H7 (cell line): ENCODE results near the gene PSMA6. TPM values are rescaled to one million over a fixed set of nuclear protein-coding genes. Genes with fewer than 3 reads are reported as not detected.
"Not testable (repeated sequence)": the region's sequence is repeated elsewhere in the genome, so short reads cannot be mapped to it uniquely, and the experiment has no call there.

Experiments
- DNase-seq: peaks from one replicate; pipeline ENCODE4 v3.0.0; 2012
- H3K27me3 ChIP-seq: 2 replicates; pipeline ENCODE4 v1.6.0; 2011; ENCODE audit warnings: mild to moderate bottlenecking, low read length; ENCODE audit not compliant: control insufficient read depth, insufficient read depth
- H3K36me3 ChIP-seq: replicated peaks from 2 replicates; pipeline ENCODE4 v1.5.1; 2011; ENCODE audit warnings: low read length; ENCODE audit not compliant: control insufficient read depth, insufficient read depth
- H3K4me3 ChIP-seq: 2 replicates; pipeline ENCODE4 v1.5.1; 2011; ENCODE audit warnings: low read depth, mild to moderate bottlenecking, control low read depth, low read length, moderate library complexity; ENCODE audit not compliant: insufficient read depth
- total RNA-seq: library from RNA; depleted of rRNA; stranded (reverse); fragments of >200 nt; shearing (Covaris generic); gene quantifications from 2 replicates; pipeline ENCODE4 v1.2.3, GENCODE V29; 2014

The PSMA6 gene
- total RNA-seq, 1 experiment from 2014 or later = 232 TPM

- Histone ChIP-seq H3K27me3 (no peaks in the 10 kb centered on the region), H3K36me3 (no peaks in the 10 kb centered on the region), H3K4me3 (no peak overlapping the region)
- DNase-seq = peak; percentile 58
Measured at GRCh38 chr14:35352274-35353233, 60.4 kb downstream of the PSMA6 start.

GRCh38 chr14:35353409-35354172 is 61.4 kb downstream of the PSMA6 start:
- DNase-seq = no peak
- no peaks in the 10 kb centered on the region for H3K36me3 ChIP-seq
- H3K27me3 ChIP-seq = no peaks in the 10 kb centered on the region
- no peak overlapping the region for H3K4me3 ChIP-seq

GRCh38 chr14:35355235-35355634 is 63.1 kb downstream of the PSMA6 start:
- H3K36me3 ChIP-seq, DNase-seq, H3K4me3 ChIP-seq, H3K27me3 ChIP-seq: not testable (repeated sequence)

GRCh38 chr14:35355981-35356841 is 64.0 kb downstream of the PSMA6 start:
- Histone ChIP-seq H3K27me3 (no peaks in the 10 kb centered on the region), H3K36me3 (no peaks in the 10 kb centered on the region), H3K4me3 (no peak overlapping the region)
- no peak for DNase-seq

- not testable (repeated sequence) for H3K36me3 ChIP-seq, H3K4me3 ChIP-seq, DNase-seq, H3K27me3 ChIP-seq
Measured at GRCh38 chr14:35359655-35360054, 67.5 kb downstream of the PSMA6 start.

GRCh38 chr14:35361141-35361480 is 68.9 kb downstream of the PSMA6 start:
- DNase-seq = peak; percentile 15
- no peaks in the 10 kb centered on the region for H3K36me3 ChIP-seq
- H3K4me3 ChIP-seq = no peak overlapping the region
- H3K27me3 ChIP-seq = no peaks in the 10 kb centered on the region

GRCh38 chr14:35362450-35362849 is 70.3 kb downstream of the PSMA6 start:
- no peak for DNase-seq
- Histone ChIP-seq H3K4me3 (no peak overlapping the region), H3K36me3 (no peaks in the 10 kb centered on the region), H3K27me3 (no peaks in the 10 kb centered on the region)

GRCh38 chr14:35362911-35363374 is 70.8 kb downstream of the PSMA6 start:
- Histone ChIP-seq H3K27me3 (no peaks in the 10 kb centered on the region), H3K4me3 (no peak overlapping the region), H3K36me3 (no peaks in the 10 kb centered on the region)
- DNase-seq = peak; percentile 4

- Histone ChIP-seq H3K4me3 (no peak overlapping the region), H3K36me3 (no peaks in the 10 kb centered on the region), H3K27me3 (no peaks in the 10 kb centered on the region)
- peak; percentile 15 for DNase-seq
Measured at GRCh38 chr14:35365130-35366055, 73.2 kb downstream of the PSMA6 start.

- DNase-seq = peak; percentile 19
- H3K36me3 ChIP-seq = no peaks in the 10 kb centered on the region
- H3K27me3 ChIP-seq = no peaks in the 10 kb centered on the region
- H3K4me3 ChIP-seq = no peak overlapping the region
Measured at GRCh38 chr14:35366056-35366451, 73.9 kb downstream of the PSMA6 start.

GRCh38 chr14:35366521-35366976 is 74.4 kb downstream of the PSMA6 start:
- H3K27me3 ChIP-seq = no peaks in the 10 kb centered on the region
- no peaks in the 10 kb centered on the region for H3K36me3 ChIP-seq
- peak; percentile 23 for DNase-seq
- no peak overlapping the region for H3K4me3 ChIP-seq

- Histone ChIP-seq H3K36me3 (no peaks in the 10 kb centered on the region), H3K4me3 (no peak overlapping the region), H3K27me3 (no peaks in the 10 kb centered on the region)
- peak; percentile 40 for DNase-seq
Measured at GRCh38 chr14:35367056-35367372, 74.8 kb downstream of the PSMA6 start.
